Uterus (tissue), 2 donors: ENCODE results near the gene MACROD1.

Experiments
- CTCF ChIP-seq, 4 experiments: fragments of 200-600 bp in 2 of 4; fragments of 450-650 bp in 2 of 4; sonication (generic) in 2 of 4; IDR thresholded peaks; one replicate each; pipeline ENCODE4 v1.5.1; 2016 to 2019; ENCODE audit warnings: antibody characterized with exemption in 4 of 4, mild to moderate bottlenecking in 2 of 4, moderate library complexity in 1 of 4
- POLR2A ChIP-seq, 2 donors: fragments of 450-650 bp; IDR thresholded peaks; one replicate each; pipeline ENCODE4 v1.6.1; 2016; ENCODE audit warnings: antibody characterized with exemption in 2 of 2, mild to moderate bottlenecking in 1 of 2, moderate library complexity in 1 of 2

DNA sequence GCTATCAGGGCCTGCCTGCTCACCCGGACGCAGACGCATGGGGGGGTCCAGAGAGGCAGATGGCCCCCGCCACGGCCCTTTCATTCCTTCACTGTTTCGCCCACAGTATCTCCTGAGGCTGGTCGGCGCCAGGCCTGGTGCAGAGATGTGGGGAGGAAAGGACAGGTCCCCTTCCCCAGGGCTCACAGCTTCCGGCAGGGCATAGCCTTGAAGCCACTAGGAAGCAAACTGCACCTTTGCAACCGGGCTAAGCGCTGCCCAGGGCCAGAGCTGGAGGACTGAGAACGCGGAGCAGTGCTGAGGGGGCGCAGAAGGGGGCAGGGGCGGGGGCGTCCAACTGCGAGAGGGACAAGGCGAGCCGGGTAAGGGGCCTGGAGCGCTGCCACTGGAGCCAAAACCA, 150.4 kb downstream of the MACROD1 start:
- TF ChIP-seq POLR2A (IDR thresholded peaks at IDR 0.05) = no peak
- TF ChIP-seq CTCF (IDR thresholded peaks at IDR 0.05) = no peak
